NT2/D1 (cell line): ENCODE measurements around the gene PPIL6.

Experiments
- SUZ12 ChIP-seq: IDR thresholded peaks from 2 replicates; pipeline ENCODE4 v1.6.1; 2011; ENCODE audit not compliant: insufficient read length, insufficient read depth; ENCODE audit errors: extremely low read depth
- ZNF274 ChIP-seq: IDR thresholded peaks from 2 replicates; pipeline ENCODE4 v1.6.1; 2011; ENCODE audit warnings: mild to moderate bottlenecking, low read depth, low read length

DNA sequence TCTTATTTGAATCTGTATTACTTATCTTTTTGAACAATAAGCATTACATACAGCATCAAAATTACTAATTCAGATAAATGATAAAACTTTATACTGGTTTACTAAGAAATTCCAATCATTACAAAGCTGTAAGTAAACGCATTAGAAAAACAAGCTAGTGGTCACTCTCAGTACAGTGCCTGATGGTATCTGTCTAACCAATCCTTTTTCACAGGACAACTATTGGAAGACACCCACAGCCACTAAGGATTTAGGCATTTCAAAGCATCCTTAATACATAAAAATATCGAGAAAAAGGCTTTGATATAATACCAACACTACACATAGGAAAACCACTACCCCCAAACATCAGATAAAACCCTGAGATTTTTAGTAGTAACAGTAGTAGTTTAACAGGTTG, 60.7 kb downstream of the PPIL6 start:
- TF ChIP-seq ZNF274, result no peak
- no peak for TF ChIP-seq SUZ12
